ENCODE measurements around the gene MCM5. TPM values are rescaled to one million over a fixed set of nuclear protein-coding genes. Genes with fewer than 3 reads are reported as not detected.
"Not testable (repeated sequence)": the region's sequence is repeated elsewhere in the genome, so short reads cannot be mapped to it uniquely, and the experiment has no call there.

The MCM5 gene
- total RNA-seq, 1 donor from 2014 or later: 9.0 TPM

GRCh38 chr22:35376728-35377472 is 23.0 kb upstream of the MCM5 start:
- DNase-seq (ENCODE audit: low spot score): peak; percentile 97
- intact Hi-C loops (cut with DNase I): no loop called here

- intact Hi-C loops (cut with DNase I): no loop called here
- DNase-seq (ENCODE audit: low spot score): no peak
Observed at GRCh38 chr22:35377735-35378134, 22.2 kb upstream of the MCM5 start.

- DNase-seq (ENCODE audit: low spot score): no peak
- intact Hi-C loops (cut with DNase I): no loop called here
Observed at GRCh38 chr22:35378621-35379020, 21.3 kb upstream of the MCM5 start.

DNA sequence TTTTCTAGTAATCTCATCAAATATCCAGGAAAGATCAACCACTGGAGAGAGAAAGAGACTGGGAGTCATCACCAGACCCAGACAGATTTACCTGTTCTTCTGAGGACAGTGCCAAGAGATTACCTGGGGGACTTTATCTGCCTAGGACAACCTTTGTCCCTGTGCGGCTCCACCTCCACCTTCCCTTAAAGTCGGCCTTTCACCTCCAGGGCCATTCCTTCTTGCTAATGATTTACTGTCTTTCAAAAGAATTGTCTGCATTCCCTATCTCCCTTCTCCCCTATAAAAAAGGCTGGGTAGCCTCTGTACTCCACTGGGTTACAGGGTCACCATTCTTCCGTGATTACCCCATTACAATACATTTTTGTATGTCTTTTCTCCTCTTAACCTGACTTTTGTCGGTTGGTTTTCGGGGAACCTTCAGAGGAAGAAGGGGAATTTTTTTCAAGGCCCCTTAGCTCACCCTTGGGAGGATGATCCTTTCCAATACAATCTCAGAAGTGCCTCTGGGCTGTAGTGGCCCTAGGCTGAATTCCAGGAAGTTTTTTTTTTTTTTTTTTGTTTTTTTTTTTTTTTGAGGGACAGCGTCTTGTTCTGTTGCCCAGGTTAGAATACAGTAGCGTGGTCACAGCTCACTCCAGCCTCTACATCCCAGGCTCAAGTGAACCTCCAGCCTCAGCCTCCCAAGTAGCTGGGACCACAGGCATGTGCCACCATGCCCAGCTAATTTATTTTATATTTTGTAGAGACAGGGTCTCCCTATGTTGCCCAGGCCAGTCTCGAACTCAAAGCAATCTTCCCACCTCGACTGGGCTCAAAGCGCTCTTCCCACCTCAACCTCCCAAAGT is 20.6 kb upstream of the MCM5 start:
- intact Hi-C loops (cut with DNase I): no loop called here
- no peak for DNase-seq (ENCODE audit: low spot score)

GRCh38 chr22:35380013-35380412 is 19.9 kb upstream of the MCM5 start:
- no peak for DNase-seq (ENCODE audit: low spot score)
- intact Hi-C loops (cut with DNase I): loop anchor here (10.0 kb wide), 1 partner anchor 45 kb away; no protein-coding TSS in a partner anchor

- peak; percentile 94 for DNase-seq (ENCODE audit: low spot score)
- intact Hi-C loops (cut with DNase I): loop anchor here (10.0 kb wide), 1 partner anchor 46 kb away; no protein-coding TSS in a partner anchor
Observed at GRCh38 chr22:35380537-35381423, 19.2 kb upstream of the MCM5 start, which contains the start of gene HMOX1. Gene HMOX1, plus strand, starts transcription at chr22:35381096. Its CDS starts 78 bp downstream, at chr22:35381174.

DNA sequence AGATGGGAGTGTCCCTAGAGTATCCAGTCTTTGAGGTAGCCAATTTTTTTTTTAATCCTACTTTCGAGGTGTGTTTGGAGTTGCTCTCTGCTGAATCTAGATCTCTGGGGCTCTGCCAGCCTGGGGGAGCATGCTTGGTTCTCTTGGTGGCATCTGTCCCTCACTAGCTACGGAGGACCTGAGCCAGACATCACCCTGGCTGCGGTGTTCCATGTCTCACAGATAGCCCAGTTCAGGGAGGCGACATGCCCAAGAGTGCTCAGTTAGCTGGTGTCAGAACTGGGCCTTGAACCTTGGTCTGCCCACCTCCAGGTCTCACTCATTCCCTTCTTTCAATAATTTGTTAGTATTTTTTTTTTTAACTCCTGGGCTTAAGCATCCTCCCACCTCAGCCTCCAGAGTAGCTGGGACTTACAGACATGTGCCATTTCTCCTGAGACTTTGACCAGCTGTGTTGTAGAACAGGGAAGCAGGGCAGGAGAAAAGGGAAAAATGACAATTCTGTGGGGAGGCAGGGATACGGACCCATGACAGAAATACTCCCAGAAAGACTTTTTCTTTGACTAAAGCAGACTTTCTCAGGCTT is 18.4 kb upstream of the MCM5 start:
- no peak for DNase-seq (ENCODE audit: low spot score)
- intact Hi-C loops (cut with DNase I): loop anchor here (10.0 kb wide), 1 partner anchor 47 kb away; no protein-coding TSS in a partner anchor

GRCh38 chr22:35383679-35384071 is 16.3 kb upstream of the MCM5 start:
- DNase-seq (ENCODE audit: low spot score): no peak
- intact Hi-C loops (cut with DNase I): loop anchor here (10.0 kb wide), 1 partner anchor 49 kb away; no protein-coding TSS in a partner anchor

DNA sequence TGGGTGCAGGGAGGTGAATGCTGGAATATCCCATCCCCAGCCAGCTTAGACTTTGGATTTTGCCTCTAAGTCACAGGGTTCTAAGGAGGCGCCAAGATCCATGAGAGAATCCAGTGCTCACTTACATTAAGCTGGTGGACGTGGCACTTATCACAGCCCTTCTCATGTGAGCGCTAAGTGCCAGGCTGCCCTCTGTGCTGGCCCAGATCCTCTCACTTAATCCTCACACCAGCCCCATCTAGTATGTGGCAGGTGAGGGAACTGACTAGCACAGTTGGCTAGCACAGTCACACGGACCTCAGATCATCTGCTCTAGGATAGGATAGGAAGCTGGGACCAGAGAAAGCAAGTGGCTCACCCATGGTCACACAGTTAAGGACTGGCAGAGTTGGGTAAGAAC is 15.4 kb upstream of the MCM5 start:
- intact Hi-C loops (cut with DNase I): loop anchor here (10.0 kb wide), 1 partner anchor 50 kb away; no protein-coding TSS in a partner anchor
- no peak for DNase-seq (ENCODE audit: low spot score)

GRCh38 chr22:35384975-35385588 is 14.9 kb upstream of the MCM5 start:
- DNase-seq (ENCODE audit: low spot score): no peak
- intact Hi-C loops (cut with DNase I): loop anchor here (10.0 kb wide), 1 partner anchor 50 kb away; no protein-coding TSS in a partner anchor

GRCh38 chr22:35386670-35387288 is 13.2 kb upstream of the MCM5 start:
- intact Hi-C loops (cut with DNase I): loop anchor here (10.0 kb wide), 1 partner anchor 52 kb away; no protein-coding TSS in a partner anchor

GRCh38 chr22:35390933-35391332 is 9.0 kb upstream of the MCM5 start:
- DNase-seq (ENCODE audit: low spot score): no peak
- intact Hi-C loops (cut with DNase I): no loop called here

More at GRCh38 chr22:35386670-35387288, 13.2 kb upstream of the MCM5 start:
- DNase-seq (ENCODE audit: low spot score): no peak

DNA sequence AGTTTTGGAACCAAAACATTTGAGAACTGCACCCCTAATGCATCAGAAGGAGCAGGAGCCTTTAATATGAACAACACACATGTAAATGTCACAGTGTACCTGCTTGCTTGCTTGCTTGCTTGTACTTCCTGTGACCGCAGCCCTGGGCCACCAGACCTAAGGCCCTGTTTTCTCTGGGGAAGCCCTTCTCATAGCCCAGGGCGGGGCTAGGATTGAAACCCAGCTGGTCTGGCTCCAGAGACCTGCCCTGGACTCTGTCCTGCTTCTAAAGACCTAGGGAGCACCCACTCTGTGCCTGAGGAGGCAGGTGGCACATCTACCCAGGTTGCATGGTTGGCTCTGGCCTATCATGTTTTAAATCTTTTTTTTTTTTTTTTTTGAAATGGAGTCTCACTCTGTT is 7.6 kb upstream of the MCM5 start:
- intact Hi-C loops (cut with DNase I): no loop called here
- no peak for DNase-seq (ENCODE audit: low spot score)

GRCh38 chr22:35393116-35394010 is 6.6 kb upstream of the MCM5 start:
- no peak for DNase-seq (ENCODE audit: low spot score)
- intact Hi-C loops (cut with DNase I): no loop called here

DNA sequence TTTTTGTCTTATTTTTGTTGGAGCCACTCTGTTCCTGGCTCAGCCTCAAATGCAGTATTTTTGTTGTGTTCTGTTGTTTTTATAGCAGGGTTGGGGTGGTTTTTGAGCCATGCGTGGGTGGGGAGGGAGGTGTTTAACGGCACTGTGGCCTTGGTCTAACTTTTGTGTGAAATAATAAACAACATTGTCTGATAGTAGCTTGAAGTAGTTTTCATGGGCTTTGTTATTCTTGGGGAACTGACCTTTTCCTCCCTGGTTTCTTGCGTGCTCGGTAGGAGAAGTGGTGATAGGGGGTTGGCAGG is 6.0 kb upstream of the MCM5 start:
- no peak for DNase-seq (ENCODE audit: low spot score)
- intact Hi-C loops (cut with DNase I): no loop called here

- intact Hi-C loops (cut with DNase I): no loop called here
- no peak for DNase-seq (ENCODE audit: low spot score)
Observed at GRCh38 chr22:35394810-35395563, 5.0 kb upstream of the MCM5 start.

DNA sequence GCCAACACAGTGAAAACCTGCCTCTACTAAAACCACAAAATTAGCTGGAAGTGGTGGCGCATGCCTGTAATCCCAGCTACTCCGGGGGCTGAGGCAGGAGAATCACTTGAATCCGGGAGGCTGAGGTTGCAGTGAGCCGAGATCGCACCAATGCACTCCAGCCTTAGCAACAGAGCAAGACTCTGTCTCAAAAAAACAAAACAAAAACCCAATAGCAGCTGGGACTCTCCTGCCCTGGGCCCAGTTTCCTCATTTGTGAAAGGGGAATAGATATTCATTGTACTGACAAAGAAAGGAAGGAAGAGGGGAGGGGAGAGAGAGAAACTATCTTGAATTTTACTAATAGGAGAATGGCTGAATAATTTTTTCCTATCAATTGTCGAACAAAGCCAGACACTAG is 3.3 kb upstream of the MCM5 start:
- DNase-seq (ENCODE audit: low spot score); intact Hi-C loops (cut with DNase I): not testable (repeated sequence)
